HEK293 (cell line): ENCODE data around the gene PSD4.

Experiments used
- REST ChIP-seq: fragments of 450-650 bp; formaldehyde crosslinking; IDR thresholded peaks from 2 replicates; pipeline ENCODE4 v1.5.1; 2016; ENCODE audit warnings: missing biosample characterization, missing genetic modification characterization
- ZNF549 ChIP-seq: fragments of 450-650 bp; IDR thresholded peaks from 2 replicates; pipeline ENCODE4 v1.5.1; 2018; ENCODE audit warnings: missing biosample characterization, missing genetic modification characterization, mild to moderate bottlenecking, inconsistent platforms, moderate library complexity
- ZSCAN16 ChIP-seq: fragments of 450-650 bp; formaldehyde crosslinking; IDR thresholded peaks from 2 replicates; pipeline ENCODE4 v1.5.1; 2016; ENCODE audit warnings: missing biosample characterization, missing genetic modification characterization
- TF ChIP-seq, protein P1 (sequence below): fragments of 450-650 bp; formaldehyde crosslinking; IDR thresholded peaks from 2 replicates; pipeline ENCODE4 v1.5.1; 2016; ENCODE audit warnings: missing biosample characterization, missing genetic modification characterization
- TF ChIP-seq, protein P2 (sequence below): sonication (generic); formaldehyde crosslinking; IDR thresholded peaks from 2 replicates; pipeline ENCODE4 v1.8.1; 2022; ENCODE audit warnings: mild to moderate bottlenecking, moderate library complexity, missing genetic modification reagents

- TF ChIP-seq, protein P1, sequence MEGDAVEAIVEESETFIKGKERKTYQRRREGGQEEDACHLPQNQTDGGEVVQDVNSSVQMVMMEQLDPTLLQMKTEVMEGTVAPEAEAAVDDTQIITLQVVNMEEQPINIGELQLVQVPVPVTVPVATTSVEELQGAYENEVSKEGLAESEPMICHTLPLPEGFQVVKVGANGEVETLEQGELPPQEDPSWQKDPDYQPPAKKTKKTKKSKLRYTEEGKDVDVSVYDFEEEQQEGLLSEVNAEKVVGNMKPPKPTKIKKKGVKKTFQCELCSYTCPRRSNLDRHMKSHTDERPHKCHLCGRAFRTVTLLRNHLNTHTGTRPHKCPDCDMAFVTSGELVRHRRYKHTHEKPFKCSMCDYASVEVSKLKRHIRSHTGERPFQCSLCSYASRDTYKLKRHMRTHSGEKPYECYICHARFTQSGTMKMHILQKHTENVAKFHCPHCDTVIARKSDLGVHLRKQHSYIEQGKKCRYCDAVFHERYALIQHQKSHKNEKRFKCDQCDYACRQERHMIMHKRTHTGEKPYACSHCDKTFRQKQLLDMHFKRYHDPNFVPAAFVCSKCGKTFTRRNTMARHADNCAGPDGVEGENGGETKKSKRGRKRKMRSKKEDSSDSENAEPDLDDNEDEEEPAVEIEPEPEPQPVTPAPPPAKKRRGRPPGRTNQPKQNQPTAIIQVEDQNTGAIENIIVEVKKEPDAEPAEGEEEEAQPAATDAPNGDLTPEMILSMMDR (tag by site-specific recombination) = no peak
- TF ChIP-seq ZNF549 (tag by site-specific recombination) = no peak
- no peak for TF ChIP-seq ZSCAN16
- no peak for TF ChIP-seq REST (tag by site-specific recombination)
- TF ChIP-seq, protein P2, sequence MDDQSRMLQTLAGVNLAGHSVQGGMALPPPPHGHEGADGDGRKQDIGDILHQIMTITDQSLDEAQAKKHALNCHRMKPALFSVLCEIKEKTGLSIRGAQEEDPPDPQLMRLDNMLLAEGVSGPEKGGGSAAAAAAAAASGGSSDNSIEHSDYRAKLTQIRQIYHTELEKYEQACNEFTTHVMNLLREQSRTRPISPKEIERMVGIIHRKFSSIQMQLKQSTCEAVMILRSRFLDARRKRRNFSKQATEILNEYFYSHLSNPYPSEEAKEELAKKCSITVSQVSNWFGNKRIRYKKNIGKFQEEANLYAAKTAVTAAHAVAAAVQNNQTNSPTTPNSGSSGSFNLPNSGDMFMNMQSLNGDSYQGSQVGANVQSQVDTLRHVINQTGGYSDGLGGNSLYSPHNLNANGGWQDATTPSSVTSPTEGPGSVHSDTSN (CRISPR knock-in tag) = no peak
Measured at GRCh38 chr2:113124984-113125855, 48.6 kb upstream of the PSD4 start.
